ENCODE measurements around the gene TPPP.
"Not testable (repeated sequence)": the region's sequence is repeated elsewhere in the genome, so short reads cannot be mapped to it uniquely, and the experiment has no call there.

TPPP gene

GRCh38 chr5:693271-694041 lies at the start of gene TPPP:
TSS of gene TPPP (minus strand) at chr5:693352. CDS start at chr5:678060, 15,292 bp downstream.
- DNase-seq (ENCODE audit: low read depth), result peak; percentile 17

GRCh38 chr5:742276-742675 lies 49.1 kb upstream of the TPPP start:
- not testable (repeated sequence) for DNase-seq (ENCODE audit: low read depth)

GRCh38 chr5:734145-734544 lies 41.0 kb upstream of the TPPP start:
- not testable (repeated sequence) for DNase-seq (ENCODE audit: low read depth)

GRCh38 chr5:732754-733454 lies 39.8 kb upstream of the TPPP start:
- not testable (repeated sequence) for DNase-seq (ENCODE audit: low read depth)

GRCh38 chr5:729225-729624 lies 36.1 kb upstream of the TPPP start:
- DNase-seq (ENCODE audit: low read depth), result not testable (repeated sequence)

GRCh38 chr5:727087-727486 lies 33.9 kb upstream of the TPPP start:
- not testable (repeated sequence) for DNase-seq (ENCODE audit: low read depth)

GRCh38 chr5:723865-724264 lies 30.7 kb upstream of the TPPP start:
- not testable (repeated sequence) for DNase-seq (ENCODE audit: low read depth)

GRCh38 chr5:723309-723708 lies 30.2 kb upstream of the TPPP start:
- not testable (repeated sequence) for DNase-seq (ENCODE audit: low read depth)

- DNase-seq (ENCODE audit: low read depth), result not testable (repeated sequence)
Measured at GRCh38 chr5:719379-719778, 26.2 kb upstream of the TPPP start.

GRCh38 chr5:717143-717542 lies 24.0 kb upstream of the TPPP start:
- DNase-seq (ENCODE audit: low read depth), result no peak

- DNase-seq (ENCODE audit: low read depth), result not testable (repeated sequence)
Measured at GRCh38 chr5:716740-717139, 23.6 kb upstream of the TPPP start.

GRCh38 chr5:715636-716035 lies 22.5 kb upstream of the TPPP start:
- not testable (repeated sequence) for DNase-seq (ENCODE audit: low read depth)

- not testable (repeated sequence) for DNase-seq (ENCODE audit: low read depth)
Measured at GRCh38 chr5:714215-715118, 21.3 kb upstream of the TPPP start.

GRCh38 chr5:713686-714085 lies 20.5 kb upstream of the TPPP start:
- not testable (repeated sequence) for DNase-seq (ENCODE audit: low read depth)

GRCh38 chr5:708848-709517 lies 15.8 kb upstream of the TPPP start:
- DNase-seq (ENCODE audit: low read depth), result not testable (repeated sequence)

GRCh38 chr5:708374-708773 lies 15.2 kb upstream of the TPPP start:
- DNase-seq (ENCODE audit: low read depth), result not testable (repeated sequence)

GRCh38 chr5:706127-706526 lies 13.0 kb upstream of the TPPP start:
- not testable (repeated sequence) for DNase-seq (ENCODE audit: low read depth)

- not testable (repeated sequence) for DNase-seq (ENCODE audit: low read depth)
Measured at GRCh38 chr5:696753-697702, 3.9 kb upstream of the TPPP start.

- DNase-seq (ENCODE audit: low read depth), result not testable (repeated sequence)
Measured at GRCh38 chr5:696191-696590, 3.0 kb upstream of the TPPP start.

GRCh38 chr5:695475-695874 lies 2.3 kb upstream of the TPPP start:
- DNase-seq (ENCODE audit: low read depth), result not testable (repeated sequence)
